Chondrocyte (in vitro differentiated cells): ENCODE measurements around the gene GRIK4. TPM values are rescaled to one million over a fixed set of nuclear protein-coding genes. Genes with fewer than 3 reads are reported as not detected.

Experiments
- DNase-seq: peaks from one replicate; pipeline ENCODE4 v3.0.0; 2021; ENCODE audit warnings: mixed read lengths, low spot score
- H3K27ac Mint-ChIP-seq: one replicate; pipeline ENCODE4 v1.8.0; 2021; ENCODE audit warnings: mild to moderate bottlenecking, moderate library complexity, mixed read lengths; ENCODE audit not compliant: unreplicated experiment
- H3K27me3 Mint-ChIP-seq: 2 replicates; pipeline ENCODE4 v1.8.0; 2021; ENCODE audit warnings: low read depth, mixed read lengths
- H3K36me3 Mint-ChIP-seq: 2 replicates; pipeline ENCODE4 v1.8.0; 2021; ENCODE audit warnings: low read depth, mixed read lengths
- H3K4me1 Mint-ChIP-seq: 2 replicates; pipeline ENCODE4 v1.8.0; 2021; ENCODE audit warnings: low read depth, mild to moderate bottlenecking, mixed read lengths
- H3K4me3 Mint-ChIP-seq: one replicate; pipeline ENCODE4 v1.8.0; 2021; ENCODE audit warnings: mild to moderate bottlenecking, moderate library complexity, mixed read lengths; ENCODE audit not compliant: unreplicated experiment
- H3K9me3 Mint-ChIP-seq: 2 replicates; pipeline ENCODE4 v1.8.0; 2021; ENCODE audit warnings: low read depth, mixed read lengths
- total RNA-seq: library from RNA; stranded (reverse); gene quantifications from 3 replicates; pipeline ENCODE4 v1.2.1, GENCODE V29; 2021
- TF ChIP-seq, protein P1 (sequence below): fragments of 200-600 bp; sonication (generic); IDR thresholded peaks from 2 replicates; pipeline ENCODE4 v1.5.0; 2021; ENCODE audit warnings: antibody characterized with exemption, mild to moderate bottlenecking, moderate library complexity

The GRIK4 gene
- total RNA-seq, 1 donor from 2014 or later = 0.37 TPM

- H3K4me3 Mint-ChIP-seq = no peak overlapping the region
These were observed 140.3 kb downstream of the GRIK4 start for GRCh38 chr11:120651836-120652235.

DNA sequence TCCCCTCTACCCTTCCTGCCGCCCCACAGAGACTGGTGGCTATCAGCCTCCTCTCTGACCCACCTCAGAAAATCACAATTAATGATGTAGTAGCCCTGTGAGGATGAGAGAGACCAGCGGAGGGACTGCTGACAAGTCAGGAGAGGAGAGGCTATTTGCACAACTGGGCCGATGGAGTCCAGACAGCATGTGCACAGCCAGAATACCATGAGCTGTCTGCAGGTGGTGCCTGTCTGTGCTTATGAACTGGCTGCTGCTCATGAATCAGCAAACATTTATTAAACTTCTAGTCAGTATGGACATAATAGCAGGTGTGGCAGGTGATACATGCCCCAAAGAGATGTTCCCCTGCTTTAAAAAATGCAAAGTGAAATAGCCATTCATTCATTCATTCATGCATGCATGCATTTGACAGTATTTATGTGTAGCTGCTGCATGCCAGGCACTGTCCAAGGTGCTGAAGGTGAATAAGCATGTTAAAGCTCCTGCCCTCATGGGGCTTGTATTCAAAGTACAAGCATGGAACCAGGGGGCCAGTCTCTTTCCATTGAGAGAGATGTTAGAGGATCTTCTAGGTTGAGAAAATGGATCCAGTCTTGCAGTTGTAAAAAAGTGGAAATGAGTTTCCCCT, 141.3 kb downstream of the GRIK4 start:
- Mint-ChIP-seq H3K9me3 (peaks cover 4% of the 10 kb centered on the region), H3K27me3 (peaks cover 44% of the 10 kb centered on the region)

More at GRCh38 chr11:120651836-120652235, 140.3 kb downstream of the GRIK4 start:
- H3K27ac Mint-ChIP-seq = no peak overlapping the region
- H3K9me3 Mint-ChIP-seq = peaks cover 4% of the 10 kb centered on the region
- H3K4me1 Mint-ChIP-seq = no peaks in the 10 kb centered on the region
- TF ChIP-seq, protein P1, sequence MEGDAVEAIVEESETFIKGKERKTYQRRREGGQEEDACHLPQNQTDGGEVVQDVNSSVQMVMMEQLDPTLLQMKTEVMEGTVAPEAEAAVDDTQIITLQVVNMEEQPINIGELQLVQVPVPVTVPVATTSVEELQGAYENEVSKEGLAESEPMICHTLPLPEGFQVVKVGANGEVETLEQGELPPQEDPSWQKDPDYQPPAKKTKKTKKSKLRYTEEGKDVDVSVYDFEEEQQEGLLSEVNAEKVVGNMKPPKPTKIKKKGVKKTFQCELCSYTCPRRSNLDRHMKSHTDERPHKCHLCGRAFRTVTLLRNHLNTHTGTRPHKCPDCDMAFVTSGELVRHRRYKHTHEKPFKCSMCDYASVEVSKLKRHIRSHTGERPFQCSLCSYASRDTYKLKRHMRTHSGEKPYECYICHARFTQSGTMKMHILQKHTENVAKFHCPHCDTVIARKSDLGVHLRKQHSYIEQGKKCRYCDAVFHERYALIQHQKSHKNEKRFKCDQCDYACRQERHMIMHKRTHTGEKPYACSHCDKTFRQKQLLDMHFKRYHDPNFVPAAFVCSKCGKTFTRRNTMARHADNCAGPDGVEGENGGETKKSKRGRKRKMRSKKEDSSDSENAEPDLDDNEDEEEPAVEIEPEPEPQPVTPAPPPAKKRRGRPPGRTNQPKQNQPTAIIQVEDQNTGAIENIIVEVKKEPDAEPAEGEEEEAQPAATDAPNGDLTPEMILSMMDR = no peak
- peaks cover 2% of the 10 kb centered on the region for H3K36me3 Mint-ChIP-seq
- no peak for DNase-seq
- H3K27me3 Mint-ChIP-seq = peaks cover 48% of the 10 kb centered on the region

GRCh38 chr11:120655589-120655988, 144.0 kb downstream of the GRIK4 start:
- DNase-seq = no peak
- Mint-ChIP-seq H3K27ac (peak overlapping the region; percentile 35), H3K9me3 (peaks cover 4% of the 10 kb centered on the region), H3K4me3 (no peak overlapping the region), H3K27me3 (peaks cover 25% of the 10 kb centered on the region), H3K36me3 (no peaks in the 10 kb centered on the region), H3K4me1 (no peaks in the 10 kb centered on the region)
- TF ChIP-seq, protein P1 = no peak

More for the DNA sequence above, 141.3 kb downstream of the GRIK4 start:
- no peak overlapping the region for H3K4me3 Mint-ChIP-seq
- H3K4me1 Mint-ChIP-seq = no peaks in the 10 kb centered on the region
- DNase-seq = no peak
- no peak overlapping the region for H3K27ac Mint-ChIP-seq
- TF ChIP-seq, protein P1 = no peak
- peaks cover 2% of the 10 kb centered on the region for H3K36me3 Mint-ChIP-seq

DNA sequence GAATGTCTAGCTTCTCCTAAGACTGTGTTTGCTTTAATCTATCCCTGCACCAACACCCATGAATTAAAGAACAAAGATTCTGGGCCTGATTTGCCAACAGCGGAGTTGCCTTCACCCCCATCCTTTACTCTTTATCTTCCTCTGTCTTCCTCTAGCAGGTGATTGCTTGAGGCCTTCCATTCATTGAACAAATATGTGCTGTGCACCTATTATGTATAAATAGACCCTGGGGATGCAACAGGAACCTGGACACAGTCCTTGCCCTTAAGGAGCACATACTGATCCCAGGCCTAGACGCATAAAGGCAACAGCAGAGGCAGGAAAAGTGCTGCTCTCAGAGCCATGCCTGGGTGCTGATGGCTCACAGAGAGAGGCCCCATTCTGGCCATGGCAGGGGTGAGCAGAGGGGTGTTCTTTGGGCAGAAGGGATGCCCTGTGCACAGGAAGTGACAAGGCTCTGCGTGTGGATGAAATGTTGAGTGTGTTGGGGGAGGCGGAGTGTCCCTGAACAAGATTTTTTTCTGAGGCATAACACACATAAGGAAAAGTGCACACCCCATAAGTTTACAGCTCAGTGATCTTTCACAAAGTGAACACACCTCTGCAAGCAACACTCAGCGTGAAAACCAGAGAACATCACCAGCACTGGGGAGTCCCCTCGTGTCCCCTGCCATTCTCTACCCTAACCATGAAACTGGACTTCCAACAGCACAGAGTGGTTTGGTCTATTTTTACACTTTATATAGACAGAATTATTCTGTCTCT, 145.9 kb downstream of the GRIK4 start:
- TF ChIP-seq, protein P1 = no peak

DNA sequence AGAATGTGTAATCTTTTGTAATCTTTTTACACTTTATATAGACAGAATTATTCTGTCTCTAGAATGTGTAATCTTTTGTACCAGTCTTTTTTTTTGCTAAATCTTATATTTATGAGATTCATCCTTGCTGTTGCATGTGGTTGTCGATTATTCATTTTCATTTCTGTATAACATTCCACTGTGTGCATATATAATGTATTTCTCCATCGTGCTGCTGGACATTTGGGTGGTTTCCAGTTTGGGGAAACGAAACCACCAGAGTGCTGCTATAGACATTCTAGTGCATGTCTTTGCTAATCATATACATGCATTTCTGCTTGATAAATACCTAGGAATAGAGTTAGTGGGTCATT, 146.5 kb downstream of the GRIK4 start:
- H3K4me1 Mint-ChIP-seq = no peaks in the 10 kb centered on the region
- H3K9me3 Mint-ChIP-seq = peaks cover 3% of the 10 kb centered on the region
- H3K27me3 Mint-ChIP-seq = peaks cover 25% of the 10 kb centered on the region
- DNase-seq = no peak
- TF ChIP-seq, protein P1 = no peak
- H3K36me3 Mint-ChIP-seq = no peaks in the 10 kb centered on the region
- no peak overlapping the region for H3K4me3 Mint-ChIP-seq
- no peak overlapping the region for H3K27ac Mint-ChIP-seq

More for the DNA sequence above, 145.9 kb downstream of the GRIK4 start:
- Mint-ChIP-seq H3K4me3 (no peak overlapping the region), H3K4me1 (no peaks in the 10 kb centered on the region), H3K36me3 (no peaks in the 10 kb centered on the region), H3K27ac (no peak overlapping the region), H3K27me3 (peaks cover 23% of the 10 kb centered on the region), H3K9me3 (peaks cover 4% of the 10 kb centered on the region)
- no peak for DNase-seq
